GM12878 (cell line): Measurements from ENCODE around the gene RARG. TPM values are rescaled to one million over a fixed set of nuclear protein-coding genes. Genes with fewer than 3 reads are reported as not detected.

Experiments
- ATAC-seq: fragments of 200-7000 bp; cut with Tn5 transposase; 3 replicates; pipeline ENCODE4 v1.9.1; 2020; ENCODE audit warnings: mild to moderate bottlenecking, moderate library complexity
- BruUV-seq: library from RNA; stranded (reverse); fragments of 400-500 nt; replicated peaks from 2 replicates; lab custom pipeline; 2021; lab: Mats Ljungman, UMichigan
- CTCF ChIA-PET: fragments of 300-600 bp; sonication (Branson Sonifier 250); formaldehyde crosslinking; extraction: SDS; loops from one replicate; lab custom pipeline; 2021; ENCODE audit warnings: inconsistent platforms; lab: Yijun Ruan, JAX
- POLR2A ChIA-PET: fragments of 350-600 bp; formaldehyde crosslinking; extraction: SDS; loops from one replicate; lab custom pipeline; 2021; ENCODE audit warnings: inconsistent platforms; lab: Charles Lee
- RAD21 ChIA-PET: fragments of 300-600 bp; sonication (Branson Sonifier 250); formaldehyde crosslinking; loops from one replicate; lab custom pipeline; 2023; ENCODE audit warnings: antibody characterized with exemption; ENCODE audit not compliant: unreplicated experiment; lab: Charles Lee
- SMC1A ChIA-PET: fragments of 300-600 bp; sonication (Branson Sonifier 250); formaldehyde crosslinking; loops from one replicate; lab custom pipeline; 2023; ENCODE audit not compliant: unreplicated experiment, uncharacterized antibody; lab: Charles Lee
- DNase-seq: peaks from one replicate; pipeline ENCODE4 v3.0.0-alpha.2; 2011; ENCODE audit warnings: low read depth, low spot score
- FAIRE-seq: peaks from 3 replicates; lab custom pipeline; 2011; peaks lifted over from hg19 to GRCh38; lab: Jason Lieb, UNC
- H2AFZ ChIP-seq: 2 replicates; pipeline ENCODE4 v1.6.0; 2011; ENCODE audit warnings: low read depth, low read length, control low read depth; ENCODE audit not compliant: control insufficient read depth
- H3K27ac ChIP-seq: 2 replicates; pipeline ENCODE4 v1.5.1; 2011; ENCODE audit warnings: control low read depth; ENCODE audit not compliant: control insufficient read depth, insufficient read depth
- H3K27me3 ChIP-seq, 2 experiments: replicated peaks in 1 of 2; 2 replicates each; pipeline versions ENCODE4 v1.6.0 to v1.6.1; 2011; ENCODE audit warnings: low read length in 1 of 2; ENCODE audit not compliant: control insufficient read depth in 2 of 2, insufficient read depth in 2 of 2
- H3K36me3 ChIP-seq, 2 experiments: 2 replicates each; pipeline ENCODE4 v1.5.1; 2011; ENCODE audit warnings: low read length in 1 of 2; ENCODE audit not compliant: control insufficient read depth in 2 of 2, insufficient read depth in 2 of 2
- H3K4me1 ChIP-seq: 2 replicates; pipeline ENCODE4 v1.6.1; 2011; ENCODE audit warnings: mild to moderate bottlenecking, low read length, moderate library complexity, mixed read lengths; ENCODE audit not compliant: control insufficient read depth, insufficient read depth
- H3K4me2 ChIP-seq: 2 replicates; pipeline ENCODE4 v1.6.0; 2011; ENCODE audit warnings: control low read depth; ENCODE audit not compliant: control insufficient read depth, insufficient read depth
- H3K4me3 ChIP-seq: fragments of 200-600 bp; sonication (generic); 2 replicates; pipeline ENCODE4 v1.5.1; 2016
- H3K79me2 ChIP-seq: 2 replicates; pipeline ENCODE4 v1.6.0; 2011; ENCODE audit warnings: low read length; ENCODE audit not compliant: control insufficient read depth, insufficient read depth
- H3K9ac ChIP-seq: 2 replicates; pipeline ENCODE4 v1.8.0; 2011; ENCODE audit warnings: low read length, control low read depth, mixed read lengths; ENCODE audit not compliant: control insufficient read depth, insufficient read depth
- H3K9me3 ChIP-seq: replicated peaks from 3 replicates; pipeline ENCODE4 v1.5.1; 2011; ENCODE audit warnings: mild to moderate bottlenecking, low read length; ENCODE audit not compliant: control insufficient read depth, insufficient read depth
- H4K20me1 ChIP-seq: 2 replicates; pipeline ENCODE4 v1.6.0; 2011; ENCODE audit not compliant: control insufficient read depth, insufficient read depth
- FOS ChIP-seq: IDR thresholded peaks from 3 replicates; pipeline ENCODE4 v1.6.1; 2011; ENCODE audit warnings: borderline replicate concordance; ENCODE audit not compliant: insufficient read length; ENCODE audit errors: extremely low read depth
- RAD21 ChIP-seq: IDR thresholded peaks from 2 replicates; pipeline ENCODE4 v1.6.1; 2011; ENCODE audit warnings: mild to moderate bottlenecking, low read depth, low read length, moderate library complexity; ENCODE audit not compliant: insufficient read depth
- ZNF207 ChIP-seq: fragments of 450-650 bp; IDR thresholded peaks from 2 replicates; pipeline ENCODE4 v1.6.1; 2014; ENCODE audit warnings: antibody characterized with exemption, mild to moderate bottlenecking, borderline replicate concordance
- WGBS: methylation state at CpG from one replicate; pipeline ENCODE4 v1.1.6; 2016; ENCODE audit warnings: low lambda C conversion rate; ENCODE audit not compliant: insufficient replicate concordance, insufficient coverage; ENCODE audit errors: missing lambda C conversion rate; 5-methylcytosine and 5-hydroxymethylcytosine counted together
- in situ Hi-C: fragments of 300-500 bp; cut with MboI; formaldehyde crosslinking; loops from 9 replicates; pipeline ENCODE4 v1.14.3; 2018; ENCODE audit warnings: mixed read lengths
- intact Hi-C: fragments of 100-400 bp; cut with micrococcal nuclease; formaldehyde crosslinking; loops from one replicate; pipeline ENCODE4 v1.14.2; 2022; ENCODE audit not compliant: unreplicated experiment
- polyA plus RNA-seq, 11 experiments: library from polyadenylated mRNA; depleted of rRNA in 4 of 11; unstranded in 6 of 11; stranded (reverse) in 5 of 11; fragments of >200 nt; fragmentation: Nextera tagmentation in 4 of 11; fragmentation: Illumina TruSeq in 1 of 11; extraction: Ambion mirVana in 4 of 11; extraction: Trizol in 1 of 11; gene quantifications; 1 replicate in 1 of 11; 2 replicates in 10 of 11; pipeline versions ENCODE4 v1.2.1 to v1.2.3, GENCODE V29; 2011 to 2016; ENCODE audit warnings: inconsistent platforms in 2 of 11, missing spikeins in 2 of 11, low read depth in 1 of 11
- total RNA-seq, 4 experiments: library from RNA; depleted of rRNA in 3 of 4; stranded (reverse); fragments of >200 nt in 3 of 4; fragmentation: Illumina TruSeq in 1 of 4; extraction: Trizol in 1 of 4; gene quantifications; 2 replicates each; pipeline versions ENCODE4 v1.2.1 to v1.2.3, GENCODE V29; 2013 to 2021
- TF ChIP-seq, protein P1 (sequence below): IDR thresholded peaks from 2 replicates; pipeline ENCODE4 v1.6.1; 2012; ENCODE audit warnings: low read depth, low read length, improper control_type of control experiment

RARG gene
- total and polyA plus RNA-seq, 10 of the 15 experiments (the other 5 are each of a cell fraction or from before 2014, with no cell fraction given), result 0.27 to 8.1 (median 4.1) TPM

- intact Hi-C loops, result loop anchor here (2.0 kb wide), 1 partner anchor 32 kb away; no protein-coding TSS in a partner anchor
- POLR2A ChIA-PET, result interaction anchor here (1.0 to 4.0 kb wide), 4 partner anchors 13 to 70 kb away, joined by 3 to 19 read pairs (median 4); partner anchors contain the start of gene ESPL1
- CTCF ChIA-PET, result interaction anchor here (0.7 to 7.4 kb wide), 10 partner anchors 8 to 187 kb away, joined by 3 to 136 read pairs (median 4); partner anchors contain the start of genes ESPL1, ITGB7 and MYG1
- no TSS peak for BruUV-seq
- WGBS, result 82% methylated on average over 13 of the region's 13 CpGs
- H4K20me1 ChIP-seq, result no peaks in the 10 kb centered on the region
- RAD21 ChIA-PET, result interaction anchor here (1.6 to 4.3 kb wide), 3 partner anchors 15 to 93 kb away, joined by 3 to 101 read pairs (median 28); partner anchors contain the start of gene ESPL1
- H3K27me3 ChIP-seq, result no peaks in the 10 kb centered on the region
- TF ChIP-seq, protein P1, sequence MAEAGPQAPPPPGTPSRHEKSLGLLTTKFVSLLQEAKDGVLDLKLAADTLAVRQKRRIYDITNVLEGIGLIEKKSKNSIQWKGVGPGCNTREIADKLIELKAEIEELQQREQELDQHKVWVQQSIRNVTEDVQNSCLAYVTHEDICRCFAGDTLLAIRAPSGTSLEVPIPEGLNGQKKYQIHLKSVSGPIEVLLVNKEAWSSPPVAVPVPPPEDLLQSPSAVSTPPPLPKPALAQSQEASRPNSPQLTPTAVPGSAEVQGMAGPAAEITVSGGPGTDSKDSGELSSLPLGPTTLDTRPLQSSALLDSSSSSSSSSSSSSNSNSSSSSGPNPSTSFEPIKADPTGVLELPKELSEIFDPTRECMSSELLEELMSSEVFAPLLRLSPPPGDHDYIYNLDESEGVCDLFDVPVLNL, result no peak
- TF ChIP-seq FOS (no peak), ZNF207 (no peak), RAD21 (no peak)
- TF ChIP-seq, all 136 proteins: peak for 0
- Histone ChIP-seq H3K4me2 (peak overlapping the region; percentile 73), H3K4me3 (peak overlapping the region; percentile 99), H3K9ac (peak overlapping the region; percentile 91), H2AFZ (no peak overlapping the region), H3K27ac (no peak overlapping the region), H3K4me1 (peaks cover 28% of the 10 kb centered on the region), H3K9me3 (no peaks in the 10 kb centered on the region), H3K79me2 (peaks cover 13% of the 10 kb centered on the region), H3K36me3 (peaks cover 0 to 4% of the 10 kb centered on the region in 2 experiments; a peak in 1 of 4 replicates)
- in situ Hi-C loops, result no loop called here
- SMC1A ChIA-PET, result interaction anchor here (0.7 to 6.4 kb wide), 5 partner anchors 15 to 93 kb away, joined by 3 to 63 read pairs (median 7); partner anchors contain the start of genes ESPL1 and PFDN5
- ATAC-seq, result no peak
- no peak for DNase-seq
- FAIRE-seq, result no peak
These were observed 21.3 kb upstream of the RARG start for GRCh38 chr12:53253298-53253697.
